ENCODE measurements around the gene GBP1.

The GBP1 gene

GRCh38 chr1:89005286-89006151, 59.5 kb downstream of the GBP1 start:
- no peak for DNase-seq

Data from CD4-positive, alpha-beta T cell treated with Interleukin-1 beta for 1 hour (primary cell).